Neural crest cell (in vitro differentiated cells): ENCODE results near the gene TICAM1. TPM values are rescaled to one million over a fixed set of nuclear protein-coding genes. Genes with fewer than 3 reads are reported as not detected.

Experiments
- DNase-seq: peaks from one replicate; pipeline ENCODE4 v3.0.0; 2021; ENCODE audit warnings: low read depth, mixed read lengths, low spot score
- H3K27ac Mint-ChIP-seq: one replicate; pipeline ENCODE4 v1.8.0; 2021; ENCODE audit warnings: mild to moderate bottlenecking, mixed read lengths; ENCODE audit not compliant: unreplicated experiment
- H3K27me3 Mint-ChIP-seq: 2 replicates; pipeline ENCODE4 v1.8.0; 2021; ENCODE audit warnings: low read depth, mild to moderate bottlenecking, mixed read lengths
- H3K36me3 Mint-ChIP-seq: 2 replicates; pipeline ENCODE4 v1.8.0; 2021; ENCODE audit warnings: low read depth, mild to moderate bottlenecking, mixed read lengths
- H3K4me1 Mint-ChIP-seq: 2 replicates; pipeline ENCODE4 v1.8.0; 2021; ENCODE audit warnings: mixed read lengths
- H3K4me3 Mint-ChIP-seq: one replicate; pipeline ENCODE4 v1.8.0; 2021; ENCODE audit warnings: mild to moderate bottlenecking, mixed read lengths
- H3K9me3 Mint-ChIP-seq: 2 replicates; pipeline ENCODE4 v1.8.0; 2021; ENCODE audit warnings: mixed read lengths
- CTCF ChIP-seq: fragments of 200-600 bp; sonication (generic); conservative IDR thresholded peaks from 2 replicates; pipeline ENCODE4 v1.5.0; 2021; ENCODE audit warnings: antibody characterized with exemption, mild to moderate bottlenecking
- total RNA-seq: library from RNA; stranded (reverse); gene quantifications from 2 replicates; pipeline ENCODE4 v1.2.1, GENCODE V29; 2021

TICAM1 gene
- total RNA-seq, 1 donor from 2014 or later: 0.72 TPM

GRCh38 chr19:4871711-4872110 lies 40.2 kb upstream of the TICAM1 start:
- no peak overlapping the region for H3K27ac Mint-ChIP-seq
- no peaks in the 10 kb centered on the region for H3K36me3 Mint-ChIP-seq
- no peak overlapping the region for H3K4me3 Mint-ChIP-seq
- H3K9me3 Mint-ChIP-seq: no peaks in the 10 kb centered on the region
- H3K4me1 Mint-ChIP-seq: peaks cover 9% of the 10 kb centered on the region
- no peak for DNase-seq
- TF ChIP-seq CTCF: no peak
- peaks cover 4% of the 10 kb centered on the region for H3K27me3 Mint-ChIP-seq

- H3K27me3 Mint-ChIP-seq: peaks cover 4% of the 10 kb centered on the region
- no peaks in the 10 kb centered on the region for H3K9me3 Mint-ChIP-seq
- H3K36me3 Mint-ChIP-seq: no peaks in the 10 kb centered on the region
- peak overlapping the region; percentile 15 for H3K4me3 Mint-ChIP-seq
- no peak for TF ChIP-seq CTCF
- H3K27ac Mint-ChIP-seq: no peak overlapping the region
- DNase-seq: no peak
- H3K4me1 Mint-ChIP-seq: peaks cover 9% of the 10 kb centered on the region
Observed at GRCh38 chr19:4870025-4870700, 38.7 kb upstream of the TICAM1 start.

- H3K4me3 Mint-ChIP-seq: peak overlapping the region; percentile 89
- no peak for DNase-seq
- H3K9me3 Mint-ChIP-seq: no peaks in the 10 kb centered on the region
- peaks cover 9% of the 10 kb centered on the region for H3K4me1 Mint-ChIP-seq
- H3K36me3 Mint-ChIP-seq: no peaks in the 10 kb centered on the region
- no peak overlapping the region for H3K27ac Mint-ChIP-seq
- H3K27me3 Mint-ChIP-seq: peaks cover 4% of the 10 kb centered on the region
- no peak for TF ChIP-seq CTCF
Observed at GRCh38 chr19:4868286-4868834, 36.8 kb upstream of the TICAM1 start.

GRCh38 chr19:4867534-4868285 lies 36.2 kb upstream of the TICAM1 start, which contains the start of gene PLIN3:
Gene PLIN3, minus strand, starts transcription at chr19:4867667. Its CDS starts 6,273 bp downstream, at chr19:4861394.
- H3K36me3 Mint-ChIP-seq: no peaks in the 10 kb centered on the region
- no peak within 1 kb of the TSS for H3K27ac Mint-ChIP-seq
- TF ChIP-seq CTCF: no peak
- DNase-seq: peak; percentile 96
- peaks cover 7% of the 10 kb centered on the region for H3K4me1 Mint-ChIP-seq
- H3K27me3 Mint-ChIP-seq: peaks cover 3% of the 10 kb centered on the region
- H3K9me3 Mint-ChIP-seq: no peaks in the 10 kb centered on the region
- H3K4me3 Mint-ChIP-seq: peak within 1 kb of the TSS; percentile 89

GRCh38 chr19:4866595-4867424 lies 35.3 kb upstream of the TICAM1 start:
- H3K27ac Mint-ChIP-seq: no peak overlapping the region

More at GRCh38 chr19:4866595-4867424, 35.3 kb upstream of the TICAM1 start:
- peak overlapping the region; percentile 89 for H3K4me3 Mint-ChIP-seq
- DNase-seq: peak; percentile 34
- TF ChIP-seq CTCF: no peak
- H3K27me3 Mint-ChIP-seq: no peaks in the 10 kb centered on the region
- peaks cover 5% of the 10 kb centered on the region for H3K4me1 Mint-ChIP-seq
- no peaks in the 10 kb centered on the region for H3K36me3 Mint-ChIP-seq
- no peaks in the 10 kb centered on the region for H3K9me3 Mint-ChIP-seq
